Measurements from ENCODE around the gene PAK6. TPM values are rescaled to one million over a fixed set of nuclear protein-coding genes. Genes with fewer than 3 reads are reported as not detected.

The PAK6 gene
- total and polyA plus RNA-seq, 2 experiments from 2014 or later: 2.4 to 20.0 TPM

DNA sequence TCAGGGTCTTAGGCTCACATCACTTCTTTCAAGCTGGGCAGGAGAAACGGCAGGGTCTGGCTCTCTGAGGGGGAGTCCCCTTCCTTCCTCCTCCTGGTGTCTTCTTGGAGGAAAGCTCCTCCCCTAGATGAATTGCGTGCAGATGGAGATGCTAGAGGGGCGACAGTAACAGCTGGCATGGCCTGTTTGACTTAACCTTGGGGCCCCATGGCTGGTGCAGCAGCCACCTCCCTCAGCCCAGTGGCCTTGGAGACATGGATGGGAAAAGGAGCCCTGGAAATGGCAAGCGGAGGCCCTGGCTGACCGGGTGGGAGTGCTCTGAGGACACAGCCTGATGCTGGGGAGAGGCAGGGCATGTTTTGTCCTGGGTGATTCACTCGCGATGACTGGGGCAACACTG is 20.2 kb downstream of the PAK6 start (continued):
- TF ChIP-seq, protein P1, sequence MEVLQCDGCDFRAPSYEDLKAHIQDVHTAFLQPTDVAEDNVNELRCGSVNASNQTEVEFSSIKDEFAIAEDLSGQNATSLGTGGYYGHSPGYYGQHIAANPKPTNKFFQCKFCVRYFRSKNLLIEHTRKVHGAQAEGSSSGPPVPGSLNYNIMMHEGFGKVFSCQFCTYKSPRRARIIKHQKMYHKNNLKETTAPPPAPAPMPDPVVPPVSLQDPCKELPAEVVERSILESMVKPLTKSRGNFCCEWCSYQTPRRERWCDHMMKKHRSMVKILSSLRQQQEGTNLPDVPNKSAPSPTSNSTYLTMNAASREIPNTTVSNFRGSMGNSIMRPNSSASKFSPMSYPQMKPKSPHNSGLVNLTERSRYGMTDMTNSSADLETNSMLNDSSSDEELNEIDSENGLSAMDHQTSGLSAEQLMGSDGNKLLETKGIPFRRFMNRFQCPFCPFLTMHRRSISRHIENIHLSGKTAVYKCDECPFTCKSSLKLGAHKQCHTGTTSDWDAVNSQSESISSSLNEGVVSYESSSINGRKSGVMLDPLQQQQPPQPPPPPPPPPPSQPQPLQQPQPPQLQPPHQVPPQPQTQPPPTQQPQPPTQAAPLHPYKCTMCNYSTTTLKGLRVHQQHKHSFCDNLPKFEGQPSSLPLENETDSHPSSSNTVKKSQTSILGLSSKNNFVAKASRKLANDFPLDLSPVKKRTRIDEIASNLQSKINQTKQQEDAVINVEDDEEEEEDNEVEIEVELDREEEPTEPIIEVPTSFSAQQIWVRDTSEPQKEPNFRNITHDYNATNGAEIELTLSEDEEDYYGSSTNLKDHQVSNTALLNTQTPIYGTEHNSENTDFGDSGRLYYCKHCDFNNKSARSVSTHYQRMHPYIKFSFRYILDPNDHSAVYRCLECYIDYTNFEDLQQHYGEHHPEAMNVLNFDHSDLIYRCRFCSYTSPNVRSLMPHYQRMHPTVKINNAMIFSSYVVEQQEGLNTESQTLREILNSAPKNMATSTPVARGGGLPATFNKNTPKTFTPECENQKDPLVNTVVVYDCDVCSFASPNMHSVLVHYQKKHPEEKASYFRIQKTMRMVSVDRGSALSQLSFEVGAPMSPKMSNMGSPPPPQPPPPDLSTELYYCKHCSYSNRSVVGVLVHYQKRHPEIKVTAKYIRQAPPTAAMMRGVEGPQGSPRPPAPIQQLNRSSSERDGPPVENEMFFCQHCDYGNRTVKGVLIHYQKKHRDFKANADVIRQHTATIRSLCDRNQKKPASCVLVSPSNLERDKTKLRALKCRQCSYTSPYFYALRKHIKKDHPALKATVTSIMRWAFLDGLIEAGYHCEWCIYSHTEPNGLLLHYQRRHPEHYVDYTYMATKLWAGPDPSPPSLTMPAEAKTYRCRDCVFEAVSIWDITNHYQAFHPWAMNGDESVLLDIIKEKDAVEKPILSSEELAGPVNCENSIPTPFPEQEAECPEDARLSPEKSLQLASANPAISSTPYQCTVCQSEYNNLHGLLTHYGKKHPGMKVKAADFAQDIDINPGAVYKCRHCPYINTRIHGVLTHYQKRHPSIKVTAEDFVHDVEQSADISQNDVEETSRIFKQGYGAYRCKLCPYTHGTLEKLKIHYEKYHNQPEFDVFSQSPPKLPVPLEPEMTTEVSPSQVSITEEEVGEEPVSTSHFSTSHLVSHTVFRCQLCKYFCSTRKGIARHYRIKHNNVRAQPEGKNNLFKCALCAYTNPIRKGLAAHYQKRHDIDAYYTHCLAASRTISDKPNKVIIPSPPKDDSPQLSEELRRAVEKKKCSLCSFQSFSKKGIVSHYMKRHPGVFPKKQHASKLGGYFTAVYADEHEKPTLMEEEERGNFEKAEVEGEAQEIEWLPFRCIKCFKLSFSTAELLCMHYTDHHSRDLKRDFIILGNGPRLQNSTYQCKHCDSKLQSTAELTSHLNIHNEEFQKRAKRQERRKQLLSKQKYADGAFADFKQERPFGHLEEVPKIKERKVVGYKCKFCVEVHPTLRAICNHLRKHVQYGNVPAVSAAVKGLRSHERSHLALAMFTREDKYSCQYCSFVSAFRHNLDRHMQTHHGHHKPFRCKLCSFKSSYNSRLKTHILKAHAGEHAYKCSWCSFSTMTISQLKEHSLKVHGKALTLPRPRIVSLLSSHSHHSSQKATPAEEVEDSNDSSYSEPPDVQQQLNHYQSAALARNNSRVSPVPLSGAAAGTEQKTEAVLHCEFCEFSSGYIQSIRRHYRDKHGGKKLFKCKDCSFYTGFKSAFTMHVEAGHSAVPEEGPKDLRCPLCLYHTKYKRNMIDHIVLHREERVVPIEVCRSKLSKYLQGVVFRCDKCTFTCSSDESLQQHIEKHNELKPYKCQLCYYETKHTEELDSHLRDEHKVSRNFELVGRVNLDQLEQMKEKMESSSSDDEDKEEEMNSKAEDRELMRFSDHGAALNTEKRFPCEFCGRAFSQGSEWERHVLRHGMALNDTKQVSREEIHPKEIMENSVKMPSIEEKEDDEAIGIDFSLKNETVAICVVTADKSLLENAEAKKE (CRISPR knock-in tag; IDR thresholded peaks at IDR 0.05): no peak
- TF ChIP-seq STAT1 (IDR thresholded peaks at IDR 0.05; ENCODE audit: unreplicated experiment): no peak

DNA sequence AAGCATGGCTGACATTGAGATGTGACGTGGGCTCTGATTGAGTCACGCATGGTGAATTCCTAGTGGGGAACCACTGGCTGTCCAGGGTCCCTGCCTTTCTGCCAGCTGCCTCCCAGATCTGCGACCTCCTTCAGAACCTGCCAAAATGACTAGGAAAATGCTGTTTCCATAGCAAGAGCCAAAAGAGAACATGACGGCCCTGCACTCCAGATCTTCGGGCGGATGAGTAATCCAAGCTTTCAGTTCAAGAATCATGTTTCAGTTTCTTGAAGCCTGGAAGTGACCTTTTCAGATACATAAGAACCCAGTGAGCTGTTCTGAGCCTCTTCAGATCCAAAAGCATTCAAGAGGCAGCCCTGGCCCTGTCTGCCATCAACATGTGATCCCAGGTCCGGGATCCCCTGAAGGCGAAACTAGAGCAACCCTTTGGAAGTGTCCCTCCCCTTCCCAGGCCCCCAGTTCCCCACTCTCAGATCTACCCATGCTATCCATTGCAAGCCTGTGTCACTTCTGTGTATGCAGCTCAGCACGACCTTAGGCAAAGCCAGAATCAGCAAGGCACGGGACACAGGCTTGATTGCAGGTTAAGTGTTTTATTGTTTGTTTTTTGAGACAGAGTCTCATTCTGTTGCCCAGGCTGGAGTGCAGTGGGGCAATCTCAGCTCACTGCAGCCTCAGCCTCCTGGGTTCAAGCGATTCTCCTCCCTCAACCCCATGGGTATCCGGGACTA is 24.3 kb downstream of the PAK6 start:
- Mint-ChIP-seq H3K27me3 (ENCODE audit: insufficient read depth, low read depth, poor library complexity) (peaks cover 5% of the 10 kb centered on the region), H3K9me3 (no peaks in the 10 kb centered on the region; the same call in 2 of the 3 replicates), H3K4me3 (no peak overlapping the region), H3K36me3 (ENCODE audit: low read depth) (peaks cover 4% of the 10 kb centered on the region; the same call in 1 of the 3 replicates), H3K27ac (no peak overlapping the region), H3K4me1 (peaks cover 29% of the 10 kb centered on the region)
- H2AFZ ChIP-seq: no peak overlapping the region
- no peaks in the 10 kb centered on the region for H3K27me3 ChIP-seq (ENCODE audit: insufficient read depth)
- no peak overlapping the region for H3K4me3 ChIP-seq
- H4K20me1 ChIP-seq (replicated peaks; ENCODE audit: insufficient read depth): no peaks in the 10 kb centered on the region
- no peaks in the 10 kb centered on the region for H3K9me2 ChIP-seq (ENCODE audit: insufficient read depth)
- H3K36me3 ChIP-seq (ENCODE audit: insufficient read depth): no peaks in the 10 kb centered on the region
- DNase-seq (ENCODE audit: low spot score) (no peak), ATAC-seq (no peak)
- no peaks in the 10 kb centered on the region for H3F3A ChIP-seq (replicated peaks; ENCODE audit: low read depth)
- no peaks in the 10 kb centered on the region for H3K79me2 ChIP-seq (replicated peaks; ENCODE audit: insufficient read depth)
- no peak overlapping the region for H3K4me2 ChIP-seq
- H3K27ac ChIP-seq (ENCODE audit: low read depth): no peak overlapping the region
- peaks cover 10% of the 10 kb centered on the region for H3K4me1 ChIP-seq (ENCODE audit: insufficient read depth)
- TF ChIP-seq CREB1 (CRISPR knock-in tag; IDR thresholded peaks at IDR 0.05; ENCODE audit: low read depth) (no peak), JUNB (IDR thresholded peaks at IDR 0.05; ENCODE audit: unreplicated experiment) (no peak), STAT1 (IDR thresholded peaks at IDR 0.05; ENCODE audit: unreplicated experiment) (no peak), ZNF331 (CRISPR knock-in tag; IDR thresholded peaks at IDR 0.05; ENCODE audit: low read depth) (no peak), POLR2AphosphoS5 (IDR thresholded peaks at IDR 0.05; ENCODE audit: low read depth) (no peak), EZH2 (IDR thresholded peaks at IDR 0.05; ENCODE audit: low read depth, unreplicated experiment) (no peak), EZH2phosphoT487 (IDR thresholded peaks at IDR 0.05; ENCODE audit: unreplicated experiment) (no peak), ZNF114 (CRISPR knock-in tag; IDR thresholded peaks at IDR 0.05) (no peak)
- TF ChIP-seq, protein P2, sequence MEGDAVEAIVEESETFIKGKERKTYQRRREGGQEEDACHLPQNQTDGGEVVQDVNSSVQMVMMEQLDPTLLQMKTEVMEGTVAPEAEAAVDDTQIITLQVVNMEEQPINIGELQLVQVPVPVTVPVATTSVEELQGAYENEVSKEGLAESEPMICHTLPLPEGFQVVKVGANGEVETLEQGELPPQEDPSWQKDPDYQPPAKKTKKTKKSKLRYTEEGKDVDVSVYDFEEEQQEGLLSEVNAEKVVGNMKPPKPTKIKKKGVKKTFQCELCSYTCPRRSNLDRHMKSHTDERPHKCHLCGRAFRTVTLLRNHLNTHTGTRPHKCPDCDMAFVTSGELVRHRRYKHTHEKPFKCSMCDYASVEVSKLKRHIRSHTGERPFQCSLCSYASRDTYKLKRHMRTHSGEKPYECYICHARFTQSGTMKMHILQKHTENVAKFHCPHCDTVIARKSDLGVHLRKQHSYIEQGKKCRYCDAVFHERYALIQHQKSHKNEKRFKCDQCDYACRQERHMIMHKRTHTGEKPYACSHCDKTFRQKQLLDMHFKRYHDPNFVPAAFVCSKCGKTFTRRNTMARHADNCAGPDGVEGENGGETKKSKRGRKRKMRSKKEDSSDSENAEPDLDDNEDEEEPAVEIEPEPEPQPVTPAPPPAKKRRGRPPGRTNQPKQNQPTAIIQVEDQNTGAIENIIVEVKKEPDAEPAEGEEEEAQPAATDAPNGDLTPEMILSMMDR (conservative IDR thresholded peaks at IDR 0.05; ENCODE audit: low read depth in 2 of 2): no peak

All from GM23338 (cell line).